Spleen (tissue), 7 donors: ENCODE results near the gene LTBP1.

Source experiments
- CTCF ChIP-seq, 11 experiments: fragments of 200-600 bp in 7 of 11; fragments of 450-650 bp in 4 of 11; sonication (generic) in 4 of 11; IDR thresholded peaks in 8 of 11; conservative IDR thresholded peaks in 3 of 11; 1 replicate in 7 of 11; 2 replicates in 4 of 11; pipeline versions ENCODE4 v1.4.0 to v1.8.0; 2016 to 2021; ENCODE audit warnings: antibody characterized with exemption in 11 of 11, inconsistent platforms in 4 of 11, mild to moderate bottlenecking in 1 of 11
- POLR2A ChIP-seq, 3 donors: fragments of 450-650 bp; IDR thresholded peaks; one replicate each; pipeline ENCODE4 v1.5.1; 2017; ENCODE audit warnings: antibody characterized with exemption in 3 of 3, mild to moderate bottlenecking in 1 of 3
- POLR2AphosphoS5 ChIP-seq, 3 donors: sonication (generic); formaldehyde crosslinking; IDR thresholded peaks; one replicate each; pipeline ENCODE4 v1.5.1; 2017; ENCODE audit warnings: antibody characterized with exemption in 3 of 3
- donor health status: DM: no; HTN: no; CAD: no; lungs with moderate emphysema.
- donor health status: DM: no; HTN: no; CAD: no.
- donor health status: DM: no; HTN: no; CAD: no.

- TF ChIP-seq CTCF (IDR thresholded peaks at IDR 0.05 in 8 of 11, conservative IDR thresholded peaks at IDR 0.05 in 3 of 11): no peak
- no peak for TF ChIP-seq POLR2A (IDR thresholded peaks at IDR 0.05)
- no peak for TF ChIP-seq POLR2AphosphoS5 (IDR thresholded peaks at IDR 0.05)
Observed at GRCh38 chr2:32900246-32900973, 46.3 kb upstream of the LTBP1 start.
